IMR-90 (cell line): Measurements from ENCODE around the gene FLT1. TPM values are rescaled to one million over a fixed set of nuclear protein-coding genes. Genes with fewer than 3 reads are reported as not detected.

Experiments used
- ATAC-seq: fragments of 200-7000 bp; cut with Tn5 transposase; 2 replicates; pipeline ENCODE4 v1.9.1; 2020; ENCODE audit warnings: low read depth, mild to moderate bottlenecking, moderate library complexity
- BruUV-seq: library from RNA; stranded (reverse); fragments of 400-500 nt; replicated peaks from 2 replicates; lab custom pipeline; 2021; lab: Mats Ljungman, UMichigan
- CTCF ChIA-PET: fragments of 300-600 bp; formaldehyde crosslinking; extraction: SDS; loops from one replicate; lab custom pipeline; 2021; ENCODE audit warnings: antibody characterized with exemption; lab: Yijun Ruan, JAX
- POLR2A ChIA-PET: fragments of 300-600 bp; sonication (Branson Sonifier 250); formaldehyde crosslinking; loops from one replicate; lab custom pipeline; 2022; ENCODE audit warnings: antibody characterized with exemption; ENCODE audit not compliant: unreplicated experiment; lab: Charles Lee
- DNase-seq: peaks from one replicate; pipeline ENCODE4 v3.0.0; 2013
- H2AFZ ChIP-seq: replicated peaks from 2 replicates; pipeline ENCODE3; 2013; ENCODE audit warnings: low read length, mild to moderate bottlenecking; ENCODE audit not compliant: poor library complexity
- H2AK5ac ChIP-seq: 2 replicates; pipeline ENCODE4 v1.6.1; 2013; ENCODE audit warnings: low read depth, low read length, inconsistent platforms
- H2AK9ac ChIP-seq: replicated peaks from 2 replicates; pipeline ENCODE3; 2013; ENCODE audit warnings: mild to moderate bottlenecking, low read depth, low read length, moderate library complexity; ENCODE audit not compliant: poor library complexity
- H2BK120ac ChIP-seq: 2 replicates; pipeline ENCODE4 v1.6.1; 2013; ENCODE audit warnings: low read depth, low read length, inconsistent platforms
- H2BK15ac ChIP-seq: 3 replicates; pipeline ENCODE4 v1.6.1; 2013; ENCODE audit warnings: low read depth, low read length, inconsistent platforms
- H2BK20ac ChIP-seq: 2 replicates; pipeline ENCODE4 v1.6.1; 2013; ENCODE audit warnings: low read depth, mild to moderate bottlenecking, inconsistent platforms, low read length, moderate library complexity
- H2BK5ac ChIP-seq: 2 replicates; pipeline ENCODE4 v1.6.1; 2013; ENCODE audit warnings: mild to moderate bottlenecking, low read depth, low read length, inconsistent platforms; ENCODE audit not compliant: poor library complexity, severe bottlenecking
- H3K14ac ChIP-seq: replicated peaks from 2 replicates; pipeline ENCODE4 v1.6.1; 2013; ENCODE audit warnings: low read depth, low read length, inconsistent platforms
- H3K18ac ChIP-seq: 2 replicates; pipeline ENCODE4 v1.6.1; 2013; ENCODE audit warnings: low read depth, low read length, control low read depth
- H3K23ac ChIP-seq: 2 replicates; pipeline ENCODE4 v1.6.1; 2013; ENCODE audit warnings: low read depth, low read length, inconsistent platforms
- H3K27ac ChIP-seq: 2 replicates; pipeline ENCODE4 v1.5.1; 2013; ENCODE audit warnings: mild to moderate bottlenecking, control low read depth, low read length; ENCODE audit not compliant: insufficient read depth
- H3K27me3 ChIP-seq: 2 replicates; pipeline ENCODE4 v1.6.1; 2013; ENCODE audit warnings: low read length; ENCODE audit not compliant: control insufficient read depth, insufficient read depth
- H3K36me3 ChIP-seq: 2 replicates; pipeline ENCODE4 v1.6.1; 2013; ENCODE audit warnings: low read length, mixed read lengths; ENCODE audit not compliant: control insufficient read depth, insufficient read depth
- H3K4ac ChIP-seq: 2 replicates; pipeline ENCODE4 v1.6.1; 2013; ENCODE audit warnings: low read depth, low read length, inconsistent platforms
- H3K4me1 ChIP-seq: 2 replicates; pipeline ENCODE4 v1.6.1; 2013; ENCODE audit warnings: low read length, mixed read lengths; ENCODE audit not compliant: control insufficient read depth, insufficient read depth
- H3K4me2 ChIP-seq: 2 replicates; pipeline ENCODE4 v1.6.1; 2013; ENCODE audit warnings: low read depth, mild to moderate bottlenecking, control low read depth, low read length, moderate library complexity
- H3K4me3 ChIP-seq: 2 replicates; pipeline ENCODE4 v1.5.1; 2013; ENCODE audit warnings: low read depth, mild to moderate bottlenecking, control low read depth, low read length, moderate library complexity; ENCODE audit not compliant: insufficient read depth
- H3K56ac ChIP-seq: 2 replicates; pipeline ENCODE4 v1.6.1; 2013; ENCODE audit warnings: low read length, inconsistent platforms; ENCODE audit not compliant: insufficient read depth; ENCODE audit errors: extremely low read depth
- H3K79me1 ChIP-seq, 2 experiments: 2 replicates each; pipeline ENCODE4 v1.6.1; 2013; ENCODE audit warnings: low read length in 2 of 2, inconsistent platforms in 1 of 2, low read depth in 1 of 2
- H3K9ac ChIP-seq: 2 replicates; pipeline ENCODE4 v1.6.1; 2013; ENCODE audit warnings: low read depth, low read length, control low read depth
- H3K9me1 ChIP-seq: 2 replicates; pipeline ENCODE4 v1.6.1; 2013; ENCODE audit warnings: low read length, inconsistent platforms; ENCODE audit not compliant: insufficient read depth
- H3K9me3 ChIP-seq: 2 replicates; pipeline ENCODE4 v1.6.1; 2013; ENCODE audit warnings: low read length; ENCODE audit not compliant: control insufficient read depth, insufficient read depth
- H4K20me1 ChIP-seq: 2 replicates; pipeline ENCODE4 v1.6.1; 2013; ENCODE audit warnings: low read length, inconsistent platforms; ENCODE audit not compliant: insufficient read depth
- H4K5ac ChIP-seq: 2 replicates; pipeline ENCODE4 v1.6.1; 2013; ENCODE audit warnings: mild to moderate bottlenecking, low read depth, low read length, control low read depth
- H4K8ac ChIP-seq, 2 experiments: 2 replicates each; pipeline ENCODE4 v1.6.1; 2013; ENCODE audit warnings: low read depth in 2 of 2, low read length in 2 of 2, control low read depth in 1 of 2, inconsistent platforms in 1 of 2
- H4K91ac ChIP-seq: 2 replicates; pipeline ENCODE4 v1.6.1; 2013; ENCODE audit warnings: low read depth, low read length, inconsistent platforms; ENCODE audit not compliant: insufficient read depth
- BHLHE40 ChIP-seq: fragments of 150-350 bp; IDR thresholded peaks from 2 replicates; pipeline ENCODE4 v1.6.1; 2016; ENCODE audit warnings: mild to moderate bottlenecking, low read depth, low read length
- MAZ ChIP-seq: IDR thresholded peaks from 2 replicates; pipeline ENCODE4 v1.6.1; 2012; ENCODE audit warnings: low read depth, mild to moderate bottlenecking, low read length, improper control_type of control experiment, moderate library complexity, borderline replicate concordance
- MXI1 ChIP-seq: IDR thresholded peaks from 2 replicates; pipeline ENCODE4 v1.6.1; 2012; ENCODE audit warnings: low read depth, mild to moderate bottlenecking, low read length, moderate library complexity, borderline replicate concordance
- NFE2L2 ChIP-seq: fragments of 150-350 bp; IDR thresholded peaks from 2 replicates; pipeline ENCODE4 v1.6.1; 2016; ENCODE audit warnings: low read depth, mild to moderate bottlenecking, low read length
- POLR2A ChIP-seq: IDR thresholded peaks from 2 replicates; pipeline ENCODE4 v1.6.1; 2012; ENCODE audit warnings: mild to moderate bottlenecking, low read depth, low read length
- SMC3 ChIP-seq: fragments of 150-350 bp; IDR thresholded peaks from 2 replicates; pipeline ENCODE4 v1.6.1; 2016; ENCODE audit warnings: low read depth, mild to moderate bottlenecking, antibody characterized with exemption, low read length, moderate library complexity
- WGBS, 2 experiments: methylation state at CpG; one replicate each; pipeline versions ENCODE4 v1.1.5 to v1.1.7; 2013; ENCODE audit warnings: missing lambda C conversion rate in 2 of 2; ENCODE audit not compliant: insufficient read length in 1 of 2; ENCODE audit errors: extremely low coverage in 2 of 2; 5-methylcytosine and 5-hydroxymethylcytosine counted together
- dilution Hi-C: fragments of 300-500 bp; cut with HindIII; formaldehyde crosslinking; loops from one replicate; pipeline ENCODE4 v1.14.3; 2018; ENCODE audit warnings: low sequenced_read_pairs; ENCODE audit not compliant: unreplicated experiment
- in situ Hi-C: fragments of 300-500 bp; cut with MboI; formaldehyde crosslinking; loops from 3 replicates; pipeline ENCODE4 v1.14.3; 2019; ENCODE audit warnings: low sequenced_read_pairs, inconsistent platforms, mixed read lengths
- intact Hi-C: fragments of 100-400 bp; cut with micrococcal nuclease; formaldehyde crosslinking; loops from 2 replicates; pipeline ENCODE4 v1.10.0; 2022
- polyA plus RNA-seq, 3 experiments: library from polyadenylated mRNA; depleted of rRNA; stranded (reverse); fragments of >200 nt; gene quantifications; 2 replicates each; pipeline ENCODE4 v1.2.3, GENCODE V29; 2012; ENCODE audit warnings: low replicate concordance in 1 of 3
- total RNA-seq: library from RNA; depleted of rRNA; stranded (reverse); fragments of >200 nt; gene quantifications from 2 replicates; pipeline ENCODE4 v1.2.3, GENCODE V29; 2012
- TF ChIP-seq, protein P1 (sequence below): fragments of 150-350 bp; IDR thresholded peaks from 2 replicates; pipeline ENCODE4 v1.6.1; 2017; ENCODE audit warnings: mild to moderate bottlenecking, antibody characterized with exemption, low read length, low read depth
- TF ChIP-seq, protein P2 (sequence below): conservative IDR thresholded peaks from 2 replicates; pipeline ENCODE4 v1.5.1; 2012; ENCODE audit warnings: mild to moderate bottlenecking, low read depth, low read length, improper control_type of control experiment

The FLT1 gene
- total and polyA plus RNA-seq, 2 of the 4 experiments (the other 2 are of a cell fraction), result 4.5 to 10.4 TPM

DNA sequence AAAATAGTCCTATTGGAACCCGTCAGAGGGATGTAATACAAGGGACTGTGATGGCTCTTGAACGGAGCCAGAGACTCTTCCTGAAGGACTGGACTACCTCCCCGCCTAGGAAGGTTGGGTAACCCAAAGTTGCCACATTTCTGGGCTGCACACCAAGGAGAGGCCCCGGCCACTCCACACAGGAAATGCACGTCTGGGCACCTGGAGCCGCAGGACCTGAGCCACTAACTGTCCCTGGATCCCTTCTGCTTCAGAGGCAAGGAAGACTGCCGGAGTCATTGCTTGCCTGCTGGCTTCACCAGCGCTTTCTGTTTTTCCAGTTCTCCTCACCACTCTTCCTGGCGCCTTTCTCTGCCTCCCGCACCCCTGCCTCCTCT is 1.2 kb upstream of the FLT1 start:
- H3K18ac ChIP-seq, result no peak overlapping the region
- no peak overlapping the region for H3K27ac ChIP-seq
- H2AK5ac ChIP-seq, result peak overlapping the region; percentile 17; the same call in 1 of the 2 replicates
- H3K27me3 ChIP-seq, result peaks cover 22% of the 10 kb centered on the region; the same call in 1 of the 2 replicates
- no peak overlapping the region for H2BK20ac ChIP-seq
- H3K4me3 ChIP-seq, result no peak overlapping the region
- no peak overlapping the region for H2AFZ ChIP-seq
- BruUV-seq, result no TSS peak
- no peak overlapping the region for H2BK120ac ChIP-seq
- H4K91ac ChIP-seq, result no peak overlapping the region
- no peak for TF ChIP-seq MXI1
- no peak for TF ChIP-seq MAZ
- no peak for TF ChIP-seq SMC3
- no peak for TF ChIP-seq NFE2L2
- TF ChIP-seq POLR2A, result no peak
- no peak for TF ChIP-seq BHLHE40
- TF ChIP-seq, protein P1, sequence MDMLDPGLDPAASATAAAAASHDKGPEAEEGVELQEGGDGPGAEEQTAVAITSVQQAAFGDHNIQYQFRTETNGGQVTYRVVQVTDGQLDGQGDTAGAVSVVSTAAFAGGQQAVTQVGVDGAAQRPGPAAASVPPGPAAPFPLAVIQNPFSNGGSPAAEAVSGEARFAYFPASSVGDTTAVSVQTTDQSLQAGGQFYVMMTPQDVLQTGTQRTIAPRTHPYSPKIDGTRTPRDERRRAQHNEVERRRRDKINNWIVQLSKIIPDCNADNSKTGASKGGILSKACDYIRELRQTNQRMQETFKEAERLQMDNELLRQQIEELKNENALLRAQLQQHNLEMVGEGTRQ, result no peak
- TF ChIP-seq, protein P2, sequence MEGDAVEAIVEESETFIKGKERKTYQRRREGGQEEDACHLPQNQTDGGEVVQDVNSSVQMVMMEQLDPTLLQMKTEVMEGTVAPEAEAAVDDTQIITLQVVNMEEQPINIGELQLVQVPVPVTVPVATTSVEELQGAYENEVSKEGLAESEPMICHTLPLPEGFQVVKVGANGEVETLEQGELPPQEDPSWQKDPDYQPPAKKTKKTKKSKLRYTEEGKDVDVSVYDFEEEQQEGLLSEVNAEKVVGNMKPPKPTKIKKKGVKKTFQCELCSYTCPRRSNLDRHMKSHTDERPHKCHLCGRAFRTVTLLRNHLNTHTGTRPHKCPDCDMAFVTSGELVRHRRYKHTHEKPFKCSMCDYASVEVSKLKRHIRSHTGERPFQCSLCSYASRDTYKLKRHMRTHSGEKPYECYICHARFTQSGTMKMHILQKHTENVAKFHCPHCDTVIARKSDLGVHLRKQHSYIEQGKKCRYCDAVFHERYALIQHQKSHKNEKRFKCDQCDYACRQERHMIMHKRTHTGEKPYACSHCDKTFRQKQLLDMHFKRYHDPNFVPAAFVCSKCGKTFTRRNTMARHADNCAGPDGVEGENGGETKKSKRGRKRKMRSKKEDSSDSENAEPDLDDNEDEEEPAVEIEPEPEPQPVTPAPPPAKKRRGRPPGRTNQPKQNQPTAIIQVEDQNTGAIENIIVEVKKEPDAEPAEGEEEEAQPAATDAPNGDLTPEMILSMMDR, result no peak
- 0 out of 2 replicates have a peak, but pooled peaks cover 2% of the 10 kb centered on the region for H3K9me1 ChIP-seq
- H3K79me1 ChIP-seq, result peaks cover 0 to 12% of the 10 kb centered on the region in 2 experiments; a peak in 1 of 4 replicates
- H3K4me2 ChIP-seq, result no peak overlapping the region
- no peak overlapping the region for H2BK15ac ChIP-seq
- WGBS, 2 experiments, result 39% methylated on average over 6 of the region's 10 CpGs; no CpG with 5 or more reads in 1 of the 2 experiments
- no peak for DNase-seq
- no peak overlapping the region for H3K9ac ChIP-seq
- in situ Hi-C loops, result no loop called here
- no peak overlapping the region for H4K8ac ChIP-seq
- ATAC-seq, result no peak
- no peak overlapping the region for H3K56ac ChIP-seq
- ChIA-PET CTCF (no interaction called here), POLR2A (no interaction called here)
- dilution Hi-C loops, result no loop called here
- no peak overlapping the region for H3K14ac ChIP-seq
- intact Hi-C loops, result loop anchor here (5.0 kb wide), 2 partner anchors 141 to 174 kb away; no protein-coding TSS in a partner anchor
- peak overlapping the region; percentile 70; the same call in 1 of the 2 replicates for H3K23ac ChIP-seq
- no peak overlapping the region for H3K4ac ChIP-seq
- H2BK5ac ChIP-seq, result no peak overlapping the region
- peaks cover 4% of the 10 kb centered on the region; the same call in 1 of the 2 replicates for H3K4me1 ChIP-seq
- H2AK9ac ChIP-seq, result no peak overlapping the region
- H4K20me1 ChIP-seq, result peaks cover 3% of the 10 kb centered on the region; the same call in 1 of the 2 replicates
- no peaks in the 10 kb centered on the region for H3K36me3 ChIP-seq
- no peaks in the 10 kb centered on the region for H3K9me3 ChIP-seq
- no peak overlapping the region for H4K5ac ChIP-seq
